ENCODE measurements around the gene RPLP1. TPM values are rescaled to one million over a fixed set of nuclear protein-coding genes. Genes with fewer than 3 reads are reported as not detected.
"Not testable (repeated sequence)": the region's sequence is repeated elsewhere in the genome, so short reads cannot be mapped to it uniquely, and the experiment has no call there.

Gene RPLP1
- total and polyA plus RNA-seq, 7 experiments from 2014 or later = 1,719 to 3,527 (median 2,508) TPM

DNA sequence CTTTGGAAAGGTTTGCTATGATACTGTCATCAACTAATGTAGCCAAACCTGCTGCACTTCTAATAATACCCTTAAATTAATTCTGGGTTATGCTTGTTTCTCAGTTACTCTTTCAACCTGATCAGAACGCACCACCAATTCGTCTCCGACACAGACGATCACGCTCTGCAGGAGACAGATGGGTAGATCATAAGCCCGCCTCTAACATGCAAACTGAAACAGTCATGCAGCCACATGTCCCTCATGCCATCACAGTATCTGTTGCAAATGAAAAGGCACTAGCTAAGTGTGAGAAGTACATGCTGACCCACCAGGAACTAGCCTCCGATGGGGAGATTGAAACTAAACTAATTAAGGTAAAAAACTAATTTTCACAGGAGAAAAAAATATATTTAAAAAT lies 7.9 kb upstream of the RPLP1 start:
- no peak overlapping the region for H3K27ac ChIP-seq (ENCODE audit: low read depth, low read length)
- CTCF ChIA-PET = no interaction called here
- no peak overlapping the region for H3K27ac Mint-ChIP-seq
- no peaks in the 10 kb centered on the region for H3K9me3 ChIP-seq (ENCODE audit: control insufficient read depth in 2 of 3, low read length in 3 of 3)
- no peak for ATAC-seq
- no peak overlapping the region for H3K4me3 Mint-ChIP-seq
- no peaks in the 10 kb centered on the region for H3K4me1 ChIP-seq (ENCODE audit: control insufficient read depth in 2 of 2, insufficient read depth in 2 of 2, low read length in 2 of 2)
- no peaks in the 10 kb centered on the region for H3K27me3 Mint-ChIP-seq
- no peaks in the 10 kb centered on the region for H3K36me3 ChIP-seq (ENCODE audit: control insufficient read depth in 2 of 3, insufficient read depth in 3 of 3, low read length in 3 of 3)
- intact Hi-C loops (cut with micrococcal nuclease) = no loop called here
- H3K36me3 Mint-ChIP-seq = peaks cover 0 to 13% (median 0%) of the 10 kb centered on the region in 5 donors
- H3K27me3 ChIP-seq (ENCODE audit: control insufficient read depth in 2 of 2, insufficient read depth in 2 of 2, low read length in 2 of 2) = no peaks in the 10 kb centered on the region
- no peak for DNase-seq
- H3K4me3 ChIP-seq (ENCODE audit: low read length) = no peak overlapping the region
- POLR2A ChIA-PET = interaction anchor here (1.4 kb wide), 1 partner anchor 9 kb away, joined by 4 read pairs; no protein-coding TSS in a partner anchor
- H3K9me3 Mint-ChIP-seq = peaks cover 0 to 1% (median 0%) of the 10 kb centered on the region in 11 donors
- peaks cover 0 to 19% (median 0%) of the 10 kb centered on the region in 7 donors for H3K4me1 Mint-ChIP-seq

DNA sequence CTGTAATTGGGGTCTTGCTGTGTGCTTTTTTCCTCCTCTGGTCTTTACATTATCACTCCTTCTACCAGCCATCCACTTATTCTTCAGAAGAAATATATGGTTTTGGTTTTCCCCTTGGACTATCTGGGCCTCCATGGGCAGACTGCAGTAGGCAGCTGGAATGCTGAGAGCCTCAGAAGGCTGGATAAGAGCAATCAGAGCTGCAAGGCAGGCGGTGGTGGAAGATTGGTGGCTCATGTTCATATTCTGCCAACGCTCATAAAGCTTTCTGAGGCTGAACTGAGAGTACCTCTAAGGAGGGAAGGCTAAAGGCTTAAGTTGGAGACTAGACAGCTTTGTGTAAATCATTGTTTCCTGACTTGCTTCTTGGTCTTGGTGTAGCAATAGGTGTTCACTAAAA lies 5.7 kb upstream of the RPLP1 start:
- Histone ChIP-seq H3K27me3 (ENCODE audit: control insufficient read depth in 2 of 2, insufficient read depth in 2 of 2, low read length in 2 of 2) (no peaks in the 10 kb centered on the region), H3K4me3 (ENCODE audit: low read length) (no peak overlapping the region), H3K27ac (ENCODE audit: low read depth, low read length) (no peak overlapping the region), H3K4me1 (ENCODE audit: control insufficient read depth in 2 of 2, insufficient read depth in 2 of 2, low read length in 2 of 2) (peaks cover 0 to 8% of the 10 kb centered on the region in 2 donors), H3K9me3 (ENCODE audit: control insufficient read depth in 2 of 3, low read length in 3 of 3) (no peaks in the 10 kb centered on the region), H3K36me3 (ENCODE audit: control insufficient read depth in 2 of 3, insufficient read depth in 3 of 3, low read length in 3 of 3) (no peaks in the 10 kb centered on the region)
- H3K9me3 Mint-ChIP-seq = no peaks in the 10 kb centered on the region
- peaks cover 0 to 22% (median 5%) of the 10 kb centered on the region in 7 donors for H3K4me1 Mint-ChIP-seq
- no peak for ATAC-seq
- no peak overlapping the region for H3K4me3 Mint-ChIP-seq
- H3K27me3 Mint-ChIP-seq = no peaks in the 10 kb centered on the region
- peaks cover 0 to 11% (median 0%) of the 10 kb centered on the region in 5 donors for H3K36me3 Mint-ChIP-seq
- CTCF ChIA-PET = no interaction called here
- intact Hi-C loops (cut with micrococcal nuclease) = no loop called here
- POLR2A ChIA-PET = no interaction called here
- no peak for DNase-seq
- no peak overlapping the region for H3K27ac Mint-ChIP-seq

DNA sequence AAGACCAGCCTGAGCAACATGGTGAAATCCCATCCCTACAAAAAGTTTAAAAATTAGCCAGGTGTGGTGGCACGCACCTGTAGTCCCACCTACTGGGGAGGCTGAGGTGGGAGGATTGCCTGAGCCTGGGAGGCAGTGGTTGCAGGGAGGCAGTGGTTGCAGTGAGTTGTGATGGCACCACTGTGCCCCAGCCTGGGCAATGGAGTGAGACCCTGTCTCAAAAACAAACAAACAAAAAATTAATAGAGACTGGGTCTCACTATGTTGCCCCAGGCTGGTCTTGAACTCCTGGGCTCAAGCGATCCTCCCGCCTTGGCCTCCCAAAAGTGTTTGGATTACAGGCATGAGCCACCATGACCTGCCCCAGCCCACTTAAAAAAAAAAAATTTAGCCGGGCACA lies 2.4 kb upstream of the RPLP1 start:
- H3K9me3 ChIP-seq (ENCODE audit: control insufficient read depth in 2 of 3, low read length in 3 of 3); DNase-seq; H3K27ac ChIP-seq (ENCODE audit: low read depth, low read length); H3K9me3 Mint-ChIP-seq; H3K27me3 ChIP-seq (ENCODE audit: control insufficient read depth in 2 of 2, insufficient read depth in 2 of 2, low read length in 2 of 2); ATAC-seq; H3K27me3 Mint-ChIP-seq; H3K4me3 ChIP-seq (ENCODE audit: low read length); CTCF ChIA-PET: not testable (repeated sequence)
- Mint-ChIP-seq H3K4me1 (peaks cover 21 to 33% (median 29%) of the 10 kb centered on the region in 7 donors), H3K36me3 (peaks cover 0 to 30% (median 14%) of the 10 kb centered on the region in 5 donors), H3K27ac (peak overlapping the region in 1 of 9 donors; percentile 23), H3K4me3 (peak overlapping the region in 1 of 10 donors; percentile 56)
- peaks cover 14 to 30% of the 10 kb centered on the region in 2 donors for H3K4me1 ChIP-seq (ENCODE audit: control insufficient read depth in 2 of 2, insufficient read depth in 2 of 2, low read length in 2 of 2)
- intact Hi-C loops (cut with micrococcal nuclease) = loop anchor here in 1 of 2 donors (5.0 kb wide), 1 partner anchor 307 kb away; no protein-coding TSS in a partner anchor
- POLR2A ChIA-PET = interaction anchor here (0.6 kb wide), 1 partner anchor 1050 kb away, joined by 4 read pairs; no protein-coding TSS in a partner anchor
- H3K36me3 ChIP-seq (ENCODE audit: control insufficient read depth in 2 of 3, insufficient read depth in 3 of 3, low read length in 3 of 3) = peaks cover 0 to 12% (median 0%) of the 10 kb centered on the region in 3 experiments

DNA sequence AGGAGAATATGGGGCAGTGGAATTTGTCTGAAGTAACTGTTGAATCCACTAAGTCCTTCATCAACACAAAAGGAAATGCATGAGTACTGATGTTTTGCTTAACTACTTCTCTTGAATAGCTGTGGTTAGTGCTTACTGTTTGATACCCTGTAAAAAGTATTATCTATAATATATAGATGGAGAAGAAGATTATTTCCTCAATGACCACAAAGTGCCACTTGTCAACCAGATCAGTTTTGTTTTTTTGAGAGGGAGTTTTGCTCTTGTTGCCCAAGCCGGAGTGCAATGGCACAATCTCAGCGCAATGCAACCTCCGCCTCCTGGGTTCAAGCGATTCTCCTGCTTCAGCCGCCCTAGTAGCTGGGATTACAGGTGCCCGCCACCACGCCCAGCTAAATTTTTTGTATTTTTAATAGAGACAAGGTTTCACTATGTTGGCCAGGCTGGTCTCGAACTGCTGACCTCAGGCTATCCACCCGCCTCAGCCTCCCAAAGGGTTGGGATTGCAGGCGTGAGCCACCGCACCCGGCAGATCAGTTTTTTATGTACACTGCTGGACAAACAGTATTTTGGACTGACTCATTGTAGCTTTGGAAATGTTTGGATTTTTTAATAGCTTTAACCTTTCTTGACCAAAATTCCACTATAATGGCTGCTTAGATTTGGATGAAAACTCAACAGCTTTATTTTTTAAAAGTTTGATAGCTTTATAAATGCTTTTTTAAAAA lies 1.5 kb upstream of the RPLP1 start:
- CTCF ChIA-PET = interaction anchor here (0.7 to 0.8 kb wide), 3 partner anchors 11 to 1217 kb away, joined by 3 read pairs; no protein-coding TSS in a partner anchor
- peak overlapping the region in 6 of 9 donors; percentile 96 to 100 (median 98) for H3K27ac Mint-ChIP-seq
- H3K4me3 Mint-ChIP-seq = peak overlapping the region in 8 of 10 donors; percentile 12 to 100 (median 98)
- H3K4me3 ChIP-seq (ENCODE audit: low read length) = no peak overlapping the region
- H3K9me3 ChIP-seq (ENCODE audit: control insufficient read depth in 2 of 3, low read length in 3 of 3) = no peaks in the 10 kb centered on the region
- H3K27me3 ChIP-seq (ENCODE audit: control insufficient read depth in 2 of 2, insufficient read depth in 2 of 2, low read length in 2 of 2) = no peaks in the 10 kb centered on the region
- intact Hi-C loops (cut with micrococcal nuclease) = loop anchor here in 1 of 2 donors (5.0 kb wide), 1 partner anchor 306 kb away; no protein-coding TSS in a partner anchor
- no peaks in the 10 kb centered on the region for H3K27me3 Mint-ChIP-seq
- POLR2A ChIA-PET = interaction anchor here (0.6 to 4.3 kb wide), 13 partner anchors 9 to 1077 kb away, joined by 3 to 138 read pairs (median 6); partner anchors contain the start of gene KIF23
- peaks cover 0 to 31% (median 21%) of the 10 kb centered on the region in 5 donors for H3K36me3 Mint-ChIP-seq
- H3K9me3 Mint-ChIP-seq = no peaks in the 10 kb centered on the region
- H3K36me3 ChIP-seq (ENCODE audit: control insufficient read depth in 2 of 3, insufficient read depth in 3 of 3, low read length in 3 of 3) = peaks cover 0 to 20% (median 0%) of the 10 kb centered on the region in 3 experiments
- DNase-seq = no peak
- peaks cover 26 to 42% (median 35%) of the 10 kb centered on the region in 7 donors for H3K4me1 Mint-ChIP-seq
- peaks cover 14 to 33% of the 10 kb centered on the region in 2 donors for H3K4me1 ChIP-seq (ENCODE audit: control insufficient read depth in 2 of 2, insufficient read depth in 2 of 2, low read length in 2 of 2)
- ATAC-seq = no peak
- peak overlapping the region; percentile 84 for H3K27ac ChIP-seq (ENCODE audit: low read depth, low read length)

DNA sequence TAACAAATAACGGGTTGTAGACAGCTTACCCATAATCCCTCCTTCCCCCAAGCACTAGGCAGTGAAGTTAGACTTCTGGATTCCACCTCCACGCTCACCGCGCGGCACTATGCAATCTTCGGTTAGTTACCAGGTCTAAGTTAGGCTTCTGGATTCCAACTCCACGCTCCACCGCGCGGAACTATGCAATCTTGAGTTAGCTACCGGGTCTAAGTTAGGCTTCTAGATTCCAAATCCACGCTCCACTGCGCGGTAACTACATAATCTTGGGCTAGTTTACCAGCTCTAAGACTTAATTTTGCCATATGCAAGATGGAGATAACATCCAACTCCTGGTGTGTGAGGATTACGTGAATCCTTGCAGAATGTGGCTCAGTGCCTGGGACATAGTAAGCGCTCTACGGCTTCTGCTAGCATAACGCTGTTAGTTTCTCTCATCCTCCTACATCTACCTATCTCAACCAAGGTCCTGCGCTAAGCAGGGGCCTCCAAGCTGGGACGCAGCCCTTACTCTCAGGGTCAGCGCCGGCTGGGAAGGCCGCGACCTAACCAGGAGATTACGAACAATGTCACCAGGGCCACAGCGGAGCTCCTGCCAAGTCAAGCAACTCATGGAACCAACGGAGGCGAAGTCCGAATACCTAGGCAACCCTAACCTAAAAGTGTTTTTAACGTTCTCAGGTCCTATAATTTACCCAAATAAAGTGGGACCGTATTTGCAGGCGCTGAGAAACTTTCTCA lies 497 bp upstream of the RPLP1 start:
- H3K4me1 ChIP-seq (ENCODE audit: control insufficient read depth in 2 of 2, insufficient read depth in 2 of 2, low read length in 2 of 2) = peaks cover 14 to 33% of the 10 kb centered on the region in 2 donors
- H3K27me3 ChIP-seq (ENCODE audit: control insufficient read depth in 2 of 2, insufficient read depth in 2 of 2, low read length in 2 of 2) = no peaks in the 10 kb centered on the region
- intact Hi-C loops (cut with micrococcal nuclease) = loop anchor here (1.0 to 5.0 kb wide), 12 partner anchors 9 to 647 kb away; partner anchors contain the start of genes GLCE (in 2 of the 2), KIF23 (in 2 of the 2) and ANP32A (in 1 of the 2)
- H3K36me3 ChIP-seq (ENCODE audit: control insufficient read depth in 2 of 3, insufficient read depth in 3 of 3, low read length in 3 of 3) = peaks cover 0 to 30% (median 0%) of the 10 kb centered on the region in 3 experiments
- peaks cover 0 to 33% (median 28%) of the 10 kb centered on the region in 5 donors for H3K36me3 Mint-ChIP-seq
- peak overlapping the region; percentile 96 to 100 (median 98) for H3K27ac Mint-ChIP-seq
- H3K4me3 ChIP-seq (ENCODE audit: low read length) = peak overlapping the region; percentile 82
- H3K4me3 Mint-ChIP-seq = peak overlapping the region; percentile 91 to 100 (median 99)
- ATAC-seq (peak; percentile 33), DNase-seq (peak in 3 of 9 donors; percentile 16 to 25 (median 21))
- ChIA-PET POLR2A (interaction anchor here (0.6 to 4.3 kb wide), 25 partner anchors 10 to 1083 kb away, joined by 3 to 138 read pairs (median 4); partner anchors contain the start of genes KIF23 and TLE3), CTCF (interaction anchor here (0.7 to 0.8 kb wide), 3 partner anchors 10 to 1009 kb away, joined by 3 to 9 read pairs (median 3); no protein-coding TSS in a partner anchor)
- peaks cover 28 to 45% (median 38%) of the 10 kb centered on the region in 7 donors for H3K4me1 Mint-ChIP-seq
- H3K9me3 Mint-ChIP-seq = no peaks in the 10 kb centered on the region
- H3K27me3 Mint-ChIP-seq = no peaks in the 10 kb centered on the region
- H3K27ac ChIP-seq (ENCODE audit: low read depth, low read length) = peak overlapping the region; percentile 84
- H3K9me3 ChIP-seq (ENCODE audit: control insufficient read depth in 2 of 3, low read length in 3 of 3) = no peaks in the 10 kb centered on the region

DNA sequence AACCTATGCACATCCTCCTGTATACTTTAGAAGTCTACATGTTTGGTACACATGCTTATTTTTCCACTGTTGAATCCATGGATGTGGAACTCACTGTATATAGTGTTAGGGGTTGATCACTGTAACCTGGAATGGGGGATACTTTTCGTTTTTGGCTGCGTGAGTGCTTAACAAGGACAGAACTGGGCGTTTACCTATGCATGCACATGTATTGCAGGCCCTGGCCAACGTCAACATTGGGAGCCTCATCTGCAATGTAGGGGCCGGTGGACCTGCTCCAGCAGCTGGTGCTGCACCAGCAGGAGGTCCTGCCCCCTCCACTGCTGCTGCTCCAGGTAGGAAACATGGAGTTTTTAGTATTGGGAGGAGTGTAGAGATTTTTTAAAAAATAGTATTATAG lies 2.3 kb downstream of the RPLP1 start:
- peaks cover 14 to 33% of the 10 kb centered on the region in 2 donors for H3K4me1 ChIP-seq (ENCODE audit: control insufficient read depth in 2 of 2, insufficient read depth in 2 of 2, low read length in 2 of 2)
- no peaks in the 10 kb centered on the region for H3K27me3 ChIP-seq (ENCODE audit: control insufficient read depth in 2 of 2, insufficient read depth in 2 of 2, low read length in 2 of 2)
- peak overlapping the region; percentile 82 for H3K4me3 ChIP-seq (ENCODE audit: low read length)
- H3K27ac Mint-ChIP-seq = peak overlapping the region in 7 of 9 donors; percentile 64 to 99 (median 97)
- no peaks in the 10 kb centered on the region for H3K27me3 Mint-ChIP-seq
- ChIA-PET POLR2A (interaction anchor here (0.7 to 4.3 kb wide), 5 partner anchors 7 to 565 kb away, joined by 3 to 138 read pairs (median 14); no protein-coding TSS in a partner anchor), CTCF (interaction anchor here (2.2 kb wide), 1 partner anchor 8 kb away, joined by 17 read pairs; no protein-coding TSS in a partner anchor)
- H3K9me3 ChIP-seq (ENCODE audit: control insufficient read depth in 2 of 3, low read length in 3 of 3) = no peaks in the 10 kb centered on the region
- H3K27ac ChIP-seq (ENCODE audit: low read depth, low read length) = peak overlapping the region; percentile 38
- intact Hi-C loops (cut with micrococcal nuclease) = loop anchor here in 1 of 2 donors (5.0 kb wide), 1 partner anchor 302 kb away; no protein-coding TSS in a partner anchor
- DNase-seq = no peak
- H3K36me3 ChIP-seq (ENCODE audit: control insufficient read depth in 2 of 3, insufficient read depth in 3 of 3, low read length in 3 of 3) = peaks cover 0 to 31% (median 0%) of the 10 kb centered on the region in 3 experiments
- peaks cover 29 to 58% (median 50%) of the 10 kb centered on the region in 7 donors for H3K4me1 Mint-ChIP-seq
- peak overlapping the region; percentile 73 to 100 (median 98) for H3K4me3 Mint-ChIP-seq
- peaks cover 0 to 37% (median 33%) of the 10 kb centered on the region in 5 donors for H3K36me3 Mint-ChIP-seq
- H3K9me3 Mint-ChIP-seq = no peaks in the 10 kb centered on the region
- no peak for ATAC-seq

All from naive thymus-derived CD4-positive, alpha-beta T cell (primary cell).